Suppressor macrophage (primary cell): ENCODE data around the gene CHADL.

ENCODE experiments used
- DNase-seq, 4 experiments: peaks; one replicate each; pipeline ENCODE4 v3.0.0-alpha.2; 2020 to 2022

The CHADL gene

GRCh38 chr22:41256254-41257253 lies 15.8 kb upstream of the CHADL start:
- peak in 3 of 4 experiments; percentile 20 to 32 (median 31) for DNase-seq

GRCh38 chr22:41254230-41254629 lies 13.5 kb upstream of the CHADL start:
- no peak for DNase-seq

- no peak for DNase-seq
Observed at GRCh38 chr22:41252365-41252764, 11.6 kb upstream of the CHADL start.

DNA sequence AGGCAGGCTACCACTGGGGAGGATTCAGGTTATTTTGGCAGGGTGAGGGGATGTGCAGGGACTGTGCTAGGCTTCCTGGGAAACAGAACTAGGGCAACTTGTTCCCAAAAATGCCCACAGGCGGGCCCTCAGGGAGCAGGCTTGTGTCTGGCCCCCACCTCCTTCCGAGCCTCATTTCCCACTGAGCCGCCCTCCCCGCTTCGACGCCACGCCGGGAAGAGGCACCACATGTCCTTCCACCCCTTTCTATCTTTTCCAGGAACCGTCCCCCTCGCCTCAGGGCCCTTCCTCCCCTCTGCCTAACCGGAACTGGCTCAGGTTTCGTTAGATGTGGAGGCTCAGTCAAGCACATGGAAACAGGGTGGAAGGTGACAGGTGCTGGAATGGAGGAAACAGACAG lies 9.4 kb upstream of the CHADL start:
- no peak for DNase-seq

- no peak for DNase-seq
Observed at GRCh38 chr22:41249442-41249841, 8.7 kb upstream of the CHADL start.

- DNase-seq = no peak
Observed at GRCh38 chr22:41248758-41249157, 8.0 kb upstream of the CHADL start.

- DNase-seq = no peak
Observed at GRCh38 chr22:41248314-41248713, 7.6 kb upstream of the CHADL start.

DNA sequence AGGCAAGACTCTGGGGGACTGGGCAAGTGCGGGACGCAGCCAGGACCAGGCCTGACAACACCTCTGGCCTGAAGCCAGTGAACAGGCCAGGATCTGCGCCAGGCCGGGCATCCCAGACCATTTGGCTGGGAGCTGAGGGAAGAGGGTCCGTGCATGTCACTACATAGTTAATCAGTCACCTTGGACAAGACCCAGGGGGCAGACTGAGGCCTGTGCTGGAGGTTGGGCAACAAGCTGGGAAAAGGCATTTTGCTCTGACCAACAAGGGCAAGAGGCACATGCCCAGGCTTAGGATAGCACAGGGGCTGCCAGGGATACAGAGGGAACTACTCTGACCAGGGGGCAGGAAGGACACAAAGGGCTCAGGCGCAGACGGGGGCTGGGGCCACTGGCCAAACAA lies 7.0 kb upstream of the CHADL start:
- DNase-seq = no peak

DNA sequence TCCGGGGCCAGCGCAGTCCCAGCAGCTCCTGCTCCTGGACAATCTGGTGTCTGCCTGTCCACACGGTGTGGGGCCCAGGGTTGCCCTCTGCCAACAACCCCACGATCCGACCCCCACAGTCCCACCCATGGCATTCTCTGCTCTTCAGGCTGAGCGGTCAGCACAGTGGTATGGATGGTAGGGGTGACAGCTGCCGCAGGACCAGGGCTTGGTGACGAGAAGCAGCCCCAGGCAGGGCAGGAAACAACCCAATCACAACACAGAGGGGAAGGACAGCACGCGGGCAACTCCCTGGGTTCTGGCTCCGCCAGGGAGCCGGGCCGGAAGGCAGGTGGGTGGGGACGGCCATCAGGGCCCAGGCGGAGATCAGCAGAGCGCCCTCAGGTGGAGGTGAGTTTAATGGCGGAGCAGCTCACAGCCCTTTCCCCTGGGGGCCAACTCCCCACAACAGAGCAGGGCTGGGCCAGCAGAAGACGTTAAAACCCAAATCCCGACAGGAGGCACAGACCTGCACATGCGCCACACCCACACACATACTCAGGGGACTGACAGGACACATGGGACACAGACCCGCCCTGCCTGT lies 5.3 kb upstream of the CHADL start:
- no peak for DNase-seq

DNA sequence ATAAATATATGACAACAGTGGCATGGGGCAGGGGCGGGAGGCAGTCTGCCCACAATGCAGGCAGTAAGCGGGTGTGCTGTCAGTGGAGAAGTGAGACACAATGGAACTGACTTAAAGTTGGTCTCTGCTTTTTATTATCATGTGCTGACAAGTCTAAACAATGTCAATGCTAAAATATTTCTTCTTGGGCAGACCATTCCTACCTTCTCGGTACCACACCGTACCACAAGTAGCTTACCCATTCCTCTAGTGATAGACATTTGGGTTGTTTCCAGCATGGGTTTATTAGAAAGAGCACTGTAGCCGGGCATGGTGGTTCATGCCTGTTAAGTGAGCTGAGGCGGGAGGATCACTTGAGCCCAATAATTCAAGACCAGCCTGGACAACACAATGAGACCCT lies 2.6 kb upstream of the CHADL start:
- no peak for DNase-seq

GRCh38 chr22:41242396-41243117 lies 1.8 kb upstream of the CHADL start:
- no peak for DNase-seq

- no peak for DNase-seq
Observed at GRCh38 chr22:41241133-41241676, 474 bp upstream of the CHADL start.

DNA sequence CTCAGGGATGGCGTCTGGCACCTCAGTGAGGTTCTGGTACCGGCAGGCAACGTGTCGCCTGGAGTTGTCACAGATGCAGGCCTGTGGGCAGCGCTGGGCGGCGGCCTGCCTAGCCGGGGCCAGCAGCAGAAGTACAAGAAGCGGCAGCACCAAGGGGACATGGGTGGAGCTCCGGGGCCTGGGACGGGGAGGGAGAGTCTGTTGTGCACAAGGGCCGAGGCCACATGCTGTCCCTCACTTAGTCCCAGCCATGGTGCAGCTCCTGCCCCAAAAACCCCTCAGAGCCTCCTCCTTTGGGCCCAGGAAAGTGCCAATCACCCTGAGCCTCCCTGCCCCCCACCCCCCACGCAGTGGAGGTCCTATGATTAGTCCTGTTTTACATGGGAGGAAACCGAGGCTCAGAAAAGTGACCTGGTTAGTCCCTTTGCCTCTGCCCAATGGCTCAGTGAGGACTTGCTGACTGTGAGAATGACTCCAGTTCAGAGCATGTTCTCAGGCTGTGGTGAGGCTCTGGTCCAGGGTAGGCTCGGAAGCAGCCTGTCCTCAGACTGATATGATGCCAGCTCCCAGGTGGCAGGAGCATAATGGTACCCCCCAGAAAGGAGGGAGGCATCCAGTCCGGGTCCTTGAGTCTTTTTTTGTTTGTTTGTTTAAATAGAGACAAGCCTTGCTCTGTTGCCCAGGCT lies 1.1 kb downstream of the CHADL start:
- DNase-seq = no peak

DNA sequence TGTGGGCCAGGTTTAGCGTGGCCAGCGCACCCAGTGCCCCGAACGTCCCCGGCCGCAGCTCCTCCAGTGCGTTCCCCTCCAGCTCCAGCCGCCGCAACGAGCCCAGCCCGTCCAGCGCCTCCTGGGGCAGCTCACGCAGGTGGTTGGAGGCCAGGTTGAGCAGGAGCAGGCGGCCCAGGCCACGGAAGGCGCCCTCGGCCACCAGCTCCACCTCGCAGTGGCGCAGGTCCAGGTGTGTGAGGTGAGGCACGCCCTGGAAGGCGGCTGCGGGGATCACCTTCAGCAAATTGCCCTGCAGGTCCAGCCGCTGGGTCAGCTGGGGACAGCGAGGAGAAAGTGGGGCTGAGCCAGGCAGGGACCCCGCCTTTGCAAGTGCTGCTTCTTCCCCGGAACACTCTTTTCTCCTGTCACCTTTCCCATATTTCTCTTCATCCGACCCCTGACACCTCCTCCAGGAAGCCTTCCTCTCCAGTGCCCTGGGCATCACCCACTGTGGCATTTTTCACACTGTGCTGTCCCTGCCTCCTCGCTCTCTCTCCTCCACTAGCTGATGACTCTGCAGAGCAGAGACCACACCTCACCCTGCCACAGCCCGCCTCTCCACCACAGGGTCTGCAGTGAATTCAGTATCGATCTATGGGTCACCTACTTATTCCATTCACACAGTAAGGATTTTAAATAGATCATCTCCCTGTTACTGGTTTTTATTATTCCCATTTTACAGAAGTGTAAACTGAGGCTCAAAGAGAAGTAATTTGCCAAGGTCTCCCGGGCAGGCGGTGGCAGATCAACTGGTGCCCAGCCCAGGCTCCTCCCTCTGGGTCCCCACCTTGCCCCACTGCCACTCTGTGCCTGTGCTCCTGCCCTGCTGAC lies 1.9 kb downstream of the CHADL start:
- no peak for DNase-seq

- peak; percentile 72 to 90 (median 82) for DNase-seq
Observed at GRCh38 chr22:41237707-41238569, 2.8 kb downstream of the CHADL start.

DNA sequence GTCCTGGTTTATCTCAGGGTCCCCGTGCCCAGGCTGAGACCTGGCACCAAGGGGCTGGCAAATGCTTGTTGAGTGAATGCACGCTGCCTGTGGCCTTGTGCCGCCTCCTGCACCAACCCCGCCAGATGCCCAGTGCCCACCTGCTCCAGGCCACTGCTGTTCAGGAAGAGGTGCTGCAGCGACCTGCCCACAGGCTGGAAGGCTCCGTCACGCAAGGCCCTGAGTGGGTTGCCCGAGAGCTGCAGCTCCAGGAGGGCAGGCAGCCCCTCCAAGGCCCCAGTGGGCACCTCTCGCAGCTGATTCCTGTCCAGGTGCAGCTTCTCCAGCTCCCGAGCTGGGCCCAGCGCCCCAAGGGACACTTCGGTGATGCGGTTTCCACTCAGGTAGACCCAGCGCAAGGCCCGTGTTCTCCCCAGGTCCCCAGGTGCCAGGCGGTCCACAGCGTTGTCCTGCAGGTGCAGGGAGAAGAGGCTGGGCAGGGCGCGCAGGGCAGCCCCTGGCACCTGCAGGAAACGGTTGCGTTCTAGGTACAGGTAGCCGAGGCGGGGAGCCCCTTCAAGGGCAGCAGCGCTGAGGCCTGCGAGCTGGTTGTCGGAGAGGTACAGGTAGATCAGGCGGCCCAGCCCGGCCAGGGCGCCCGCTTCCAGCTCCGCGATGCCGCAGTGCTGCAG lies 3.6 kb downstream of the CHADL start:
- no peak for DNase-seq

DNA sequence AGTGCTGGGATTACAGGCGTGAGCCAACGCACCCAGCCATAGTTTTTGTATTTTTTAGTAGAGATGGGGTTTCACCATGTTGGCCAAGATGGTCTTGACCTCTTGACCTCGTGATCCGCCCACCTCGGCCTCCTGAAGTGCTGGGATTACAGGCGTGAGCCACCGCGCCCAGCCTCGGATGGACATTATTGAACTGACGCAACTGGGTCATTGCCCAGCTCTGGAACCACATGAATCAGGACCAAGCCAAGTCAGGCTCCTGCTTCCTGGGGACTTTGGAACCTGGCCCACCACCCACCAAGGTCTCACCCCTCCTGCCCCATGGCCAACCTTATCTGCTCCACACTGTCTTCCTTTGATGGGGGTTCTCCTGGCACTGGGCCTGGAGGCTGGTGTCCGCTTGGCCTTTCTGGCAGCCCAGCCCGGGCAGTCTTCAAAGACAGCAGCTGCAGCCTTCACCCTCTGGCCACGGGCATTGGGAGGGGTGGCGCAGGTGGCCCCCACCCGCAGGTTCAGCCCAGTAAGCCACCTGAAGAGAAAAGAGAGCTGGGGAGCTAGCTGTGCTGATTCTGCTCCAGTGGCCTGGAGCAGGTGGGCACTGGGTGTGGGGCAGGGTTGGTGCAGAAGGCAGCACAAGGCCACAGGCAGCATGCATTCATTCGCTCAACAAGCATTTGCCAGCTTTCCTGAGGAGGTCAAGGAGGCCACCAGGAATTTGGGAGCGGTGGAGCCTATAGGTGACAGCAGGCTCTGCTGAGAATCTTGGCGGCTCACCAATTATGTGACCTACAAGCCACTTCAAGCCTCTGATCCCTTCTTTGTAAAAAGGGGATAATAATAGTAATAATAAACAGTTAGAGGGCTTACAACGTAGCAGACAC lies 5.7 kb downstream of the CHADL start:
- no peak for DNase-seq

- DNase-seq = no peak
Observed at GRCh38 chr22:41231369-41231768, 9.4 kb downstream of the CHADL start.

DNA sequence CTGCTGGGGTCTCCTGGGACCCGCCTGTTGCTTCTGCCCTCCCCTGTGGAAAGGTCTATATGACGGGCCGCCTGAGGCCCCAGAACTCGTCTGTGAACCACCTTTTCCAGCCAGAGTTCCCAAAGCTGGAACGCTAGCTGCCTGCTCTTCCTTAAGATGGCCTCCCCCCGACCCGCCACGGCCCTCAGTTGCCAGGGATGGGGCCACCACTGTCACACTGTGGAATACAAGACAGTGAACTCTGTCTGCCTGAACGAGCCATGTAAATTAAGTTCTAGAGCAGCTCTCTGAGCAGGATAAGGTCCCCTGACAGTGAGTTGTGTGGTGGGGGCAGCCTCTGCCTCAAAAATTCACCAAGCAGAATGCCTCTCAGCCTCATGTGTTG lies 10.3 kb downstream of the CHADL start:
- DNase-seq = no peak
